ENCODE data around the gene LRRC1. TPM values are rescaled to one million over a fixed set of nuclear protein-coding genes. Genes with fewer than 3 reads are reported as not detected.

LRRC1 gene
- total and polyA plus RNA-seq, 2 experiments from 2014 or later: 11.3 to 16.6 TPM

GRCh38 chr6:53916804-53917463 is 122.1 kb downstream of the LRRC1 start:
- no peaks in the 10 kb centered on the region for H3F3A ChIP-seq (replicated peaks; ENCODE audit: low read depth)
- H3K4me1 ChIP-seq (ENCODE audit: insufficient read depth): peaks cover 14% of the 10 kb centered on the region; the same call in 1 of the 2 replicates
- H2AFZ ChIP-seq: no peak overlapping the region
- H4K20me1 ChIP-seq (replicated peaks; ENCODE audit: insufficient read depth): no peaks in the 10 kb centered on the region
- no peak for DNase-seq (ENCODE audit: low spot score)
- no peak overlapping the region for H3K4me2 ChIP-seq
- no peaks in the 10 kb centered on the region for H3K79me2 ChIP-seq (replicated peaks; ENCODE audit: insufficient read depth)
- no peaks in the 10 kb centered on the region for H3K9me2 ChIP-seq (ENCODE audit: insufficient read depth)
- Mint-ChIP-seq H3K4me1 (peaks cover 15% of the 10 kb centered on the region; the same call in 2 of the 3 replicates), H3K9me3 (no peaks in the 10 kb centered on the region), H3K36me3 (ENCODE audit: low read depth) (peaks cover 6% of the 10 kb centered on the region; the same call in 1 of the 3 replicates), H3K27ac (no peak overlapping the region), H3K27me3 (ENCODE audit: insufficient read depth, low read depth, poor library complexity) (no peaks in the 10 kb centered on the region), H3K4me3 (no peak overlapping the region)
- H3K27me3 ChIP-seq (ENCODE audit: insufficient read depth): no peaks in the 10 kb centered on the region
- TF ChIP-seq POLR2AphosphoS5 (IDR thresholded peaks at IDR 0.05; ENCODE audit: low read depth) (no peak), REST (IDR thresholded peaks at IDR 0.05; ENCODE audit: unreplicated experiment) (no peak), CREB1 (CRISPR knock-in tag; IDR thresholded peaks at IDR 0.05; ENCODE audit: low read depth) (no peak), ZNF462 (CRISPR knock-in tag; IDR thresholded peaks at IDR 0.05) (no peak), NANOG (IDR thresholded peaks at IDR 0.05; ENCODE audit: borderline replicate concordance) (no peak), JUNB (IDR thresholded peaks at IDR 0.05; ENCODE audit: unreplicated experiment) (no peak), STAT1 (IDR thresholded peaks at IDR 0.05; ENCODE audit: unreplicated experiment) (no peak), ZNF114 (CRISPR knock-in tag; IDR thresholded peaks at IDR 0.05) (no peak), ZNF331 (CRISPR knock-in tag; IDR thresholded peaks at IDR 0.05; ENCODE audit: low read depth) (no peak), CTCF (conservative IDR thresholded peaks at IDR 0.05; ENCODE audit: low read depth in 2 of 2) (no peak), EZH2phosphoT487 (IDR thresholded peaks at IDR 0.05; ENCODE audit: unreplicated experiment) (no peak), EZH2 (IDR thresholded peaks at IDR 0.05; ENCODE audit: low read depth, unreplicated experiment) (no peak), ETS1 (IDR thresholded peaks at IDR 0.05) (no peak)
- H3K27ac ChIP-seq (ENCODE audit: low read depth): no peak overlapping the region
- no peak for ATAC-seq
- H3K36me3 ChIP-seq (ENCODE audit: insufficient read depth): no peaks in the 10 kb centered on the region
- H3K4me3 ChIP-seq: no peak overlapping the region
